ENCODE results near the gene MYH14. TPM values are rescaled to one million over a fixed set of nuclear protein-coding genes. Genes with fewer than 3 reads are reported as not detected.

The MYH14 gene
- polyA plus RNA-seq, 3 donors, result not detected

GRCh38 chr19:50309396-50310125 is 106.1 kb downstream of the MYH14 start:
- no peaks in the 10 kb centered on the region for H3K4me1 Mint-ChIP-seq
- no peak overlapping the region for H2AFZ ChIP-seq (ENCODE audit: insufficient read depth, low read depth, low read length, poor library complexity, severe bottlenecking)
- no peak overlapping the region for H3K27ac ChIP-seq (ENCODE audit: low read depth in 1 of 2, low read length in 2 of 2)
- no peak for TF ChIP-seq CTCF (IDR thresholded peaks at IDR 0.05)
- no peak for DNase-seq
- 79% methylated on average over 13 of the region's 16 CpGs for WGBS (ENCODE audit: insufficient coverage)
- H3K4me1 ChIP-seq (ENCODE audit: control insufficient read depth in 1 of 2, insufficient read depth in 2 of 2, low read length in 2 of 2), result no peaks in the 10 kb centered on the region
- peaks cover 27 to 49% of the 10 kb centered on the region in 2 donors for H3K27me3 ChIP-seq (ENCODE audit: control insufficient read depth in 2 of 2, insufficient read depth in 2 of 2, low read length in 2 of 2)
- H3K79me2 ChIP-seq (ENCODE audit: insufficient read depth, low read length), result no peaks in the 10 kb centered on the region
- H3K27ac Mint-ChIP-seq, result no peak overlapping the region
- H3K9me3 ChIP-seq (replicated peaks in 1 of 2; ENCODE audit: control insufficient read depth in 1 of 2, insufficient read depth in 1 of 2, low read length in 2 of 2), result peaks cover 0 to 21% of the 10 kb centered on the region in 2 donors
- H3K4me3 ChIP-seq (replicated peaks in 1 of 3; ENCODE audit: low read depth in 2 of 3, low read length in 3 of 3), result no peak overlapping the region
- intact Hi-C loops (cut with micrococcal nuclease), result no loop called here
- peak overlapping the region; percentile 6 to 35 for H3K4me3 Mint-ChIP-seq
- H3K27me3 Mint-ChIP-seq (ENCODE audit: low read depth in 3 of 3), result peaks cover 58 to 78% (median 69%) of the 10 kb centered on the region in 3 donors
- no peak overlapping the region for H3K9ac ChIP-seq (ENCODE audit: insufficient read depth, low read length, poor library complexity, severe bottlenecking)
- no peaks in the 10 kb centered on the region for H3K36me3 ChIP-seq (replicated peaks in 1 of 2; ENCODE audit: control insufficient read depth in 1 of 2, insufficient read depth in 2 of 2, low read length in 2 of 2)
- H3K36me3 Mint-ChIP-seq, result no peaks in the 10 kb centered on the region
- H3K4me2 ChIP-seq (replicated peaks; ENCODE audit: extremely low read depth, low read length, poor library complexity, severe bottlenecking), result no peak overlapping the region
- H3K9me3 Mint-ChIP-seq, result peaks cover 0 to 23% (median 11%) of the 10 kb centered on the region in 7 donors
- no peaks in the 10 kb centered on the region for H4K20me1 ChIP-seq (ENCODE audit: insufficient read depth, low read length)

- H3K4me3 Mint-ChIP-seq, result peak overlapping the region in 1 of 2 donors; percentile 37
- Histone ChIP-seq H3K9me3 (replicated peaks in 1 of 2; ENCODE audit: control insufficient read depth in 1 of 2, insufficient read depth in 1 of 2, low read length in 2 of 2) (peaks cover 0 to 24% of the 10 kb centered on the region in 2 donors), H4K20me1 (ENCODE audit: insufficient read depth, low read length) (no peaks in the 10 kb centered on the region), H3K79me2 (ENCODE audit: insufficient read depth, low read length) (no peaks in the 10 kb centered on the region), H3K27me3 (ENCODE audit: control insufficient read depth in 2 of 2, insufficient read depth in 2 of 2, low read length in 2 of 2) (peaks cover 36 to 62% of the 10 kb centered on the region in 2 donors), H3K36me3 (replicated peaks in 1 of 2; ENCODE audit: control insufficient read depth in 1 of 2, insufficient read depth in 2 of 2, low read length in 2 of 2) (no peaks in the 10 kb centered on the region), H3K9ac (ENCODE audit: insufficient read depth, low read length, poor library complexity, severe bottlenecking) (no peak overlapping the region), H3K4me1 (ENCODE audit: control insufficient read depth in 1 of 2, insufficient read depth in 2 of 2, low read length in 2 of 2) (peaks cover 0 to 3% of the 10 kb centered on the region in 2 donors), H3K4me3 (replicated peaks in 1 of 3; ENCODE audit: low read depth in 2 of 3, low read length in 3 of 3) (no peak overlapping the region), H2AFZ (ENCODE audit: insufficient read depth, low read depth, low read length, poor library complexity, severe bottlenecking) (no peak overlapping the region), H3K4me2 (replicated peaks; ENCODE audit: extremely low read depth, low read length, poor library complexity, severe bottlenecking) (no peak overlapping the region), H3K27ac (ENCODE audit: low read depth in 1 of 2, low read length in 2 of 2) (no peak overlapping the region)
- no peak overlapping the region for H3K27ac Mint-ChIP-seq
- intact Hi-C loops (cut with micrococcal nuclease), result no loop called here
- 63% methylated on average over 4 of the region's 10 CpGs for WGBS (ENCODE audit: insufficient coverage)
- H3K4me1 Mint-ChIP-seq, result peaks cover 3% of the 10 kb centered on the region
- TF ChIP-seq CTCF (IDR thresholded peaks at IDR 0.05), result no peak
- DNase-seq, result no peak
- peaks cover 0 to 31% (median 14%) of the 10 kb centered on the region in 7 donors for H3K9me3 Mint-ChIP-seq
- H3K27me3 Mint-ChIP-seq (ENCODE audit: low read depth in 3 of 3), result peaks cover 64 to 84% (median 71%) of the 10 kb centered on the region in 3 donors
- H3K36me3 Mint-ChIP-seq, result peaks cover 0 to 2% of the 10 kb centered on the region in 2 donors
Measured at GRCh38 chr19:50310759-50311465, 107.5 kb downstream of the MYH14 start.

Measured in CD14-positive monocyte (primary cell).